Skeletal muscle tissue (tissue), 4 donors: ENCODE results near the gene FXN. TPM values are rescaled to one million over a fixed set of nuclear protein-coding genes. Genes with fewer than 3 reads are reported as not detected.
"Not testable (repeated sequence)": the region's sequence is repeated elsewhere in the genome, so short reads cannot be mapped to it uniquely, and the experiment has no call there.

Experiments
- H3K27ac ChIP-seq: one replicate; pipeline ENCODE4 v1.7.0; 2013; ENCODE audit warnings: mild to moderate bottlenecking, low read depth, low read length, inconsistent platforms
- H3K27me3 ChIP-seq, 3 donors: one replicate each; pipeline ENCODE4 v1.7.0; 2013; ENCODE audit warnings: low read length in 3 of 3; ENCODE audit not compliant: control insufficient read depth in 3 of 3, insufficient read depth in 3 of 3
- H3K36me3 ChIP-seq, 3 donors: one replicate each; pipeline ENCODE4 v1.7.0; 2013; ENCODE audit warnings: low read length in 3 of 3; ENCODE audit not compliant: control insufficient read depth in 3 of 3, insufficient read depth in 3 of 3
- H3K4me1 ChIP-seq, 3 donors: one replicate each; pipeline ENCODE4 v1.7.0; 2013; ENCODE audit warnings: low read length in 3 of 3, mild to moderate bottlenecking in 3 of 3; ENCODE audit not compliant: control insufficient read depth in 3 of 3, insufficient read depth in 3 of 3
- H3K4me3 ChIP-seq, 3 donors: one replicate each; pipeline ENCODE4 v1.7.0; 2013; ENCODE audit warnings: low read length in 3 of 3
- H3K9ac ChIP-seq, 3 donors: one replicate each; pipeline ENCODE4 v1.7.0; 2013; ENCODE audit warnings: low read length in 3 of 3, mild to moderate bottlenecking in 3 of 3, moderate library complexity in 2 of 3, low read depth in 1 of 3
- H3K9me3 ChIP-seq, 3 donors: one replicate each; pipeline ENCODE4 v1.7.0; 2013; ENCODE audit warnings: low read length in 3 of 3; ENCODE audit not compliant: control insufficient read depth in 3 of 3
- total RNA-seq: library from RNA; depleted of rRNA; stranded (reverse); fragments of >200 nt; gene quantifications from one replicate; pipeline ENCODE4 v1.2.3, GENCODE V29; 2014
- donor health status: Osteomylitis.

FXN gene
- total RNA-seq, 1 donor from 2014 or later = 3.7 TPM

- not testable (repeated sequence) for H3K4me3 ChIP-seq, H3K36me3 ChIP-seq, H3K27ac ChIP-seq, H3K9me3 ChIP-seq, H3K4me1 ChIP-seq, H3K9ac ChIP-seq, H3K27me3 ChIP-seq
These were observed 73.2 kb downstream of the FXN start for GRCh38 chr9:69108706-69109105.

DNA sequence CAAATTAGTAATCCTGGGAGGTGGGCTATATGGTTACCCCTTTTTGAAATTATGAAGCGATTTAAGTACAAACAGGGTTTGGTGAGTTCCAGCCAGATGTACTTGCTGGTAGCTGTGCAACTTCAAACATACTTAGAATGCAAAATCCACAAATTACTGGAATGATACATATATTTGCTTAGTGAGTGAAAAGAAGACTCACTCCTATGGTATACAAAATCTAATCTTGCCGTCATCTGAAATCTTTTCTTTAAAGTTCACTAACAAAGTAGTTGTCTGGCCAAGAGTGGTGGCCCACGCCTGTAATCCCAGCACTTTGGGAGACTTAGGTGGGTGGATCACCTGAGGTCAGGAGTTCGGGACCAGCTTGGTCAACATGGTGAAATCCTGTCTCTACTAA lies 73.6 kb downstream of the FXN start:
- Histone ChIP-seq H3K4me3 (no peak overlapping the region), H3K9me3 (no peaks in the 10 kb centered on the region), H3K36me3 (no peaks in the 10 kb centered on the region), H3K4me1 (no peaks in the 10 kb centered on the region), H3K9ac (no peak overlapping the region), H3K27me3 (no peaks in the 10 kb centered on the region), H3K27ac (no peak overlapping the region)

GRCh38 chr9:69112646-69113045 lies 77.1 kb downstream of the FXN start:
- H3K9ac ChIP-seq, H3K27ac ChIP-seq, H3K4me3 ChIP-seq, H3K4me1 ChIP-seq, H3K27me3 ChIP-seq, H3K36me3 ChIP-seq, H3K9me3 ChIP-seq: not testable (repeated sequence)

- Histone ChIP-seq H3K9ac (no peak overlapping the region), H3K4me3 (no peak overlapping the region), H3K36me3 (no peaks in the 10 kb centered on the region), H3K27ac (no peak overlapping the region), H3K27me3 (no peaks in the 10 kb centered on the region), H3K4me1 (peaks cover 0 to 2% (median 2%) of the 10 kb centered on the region in 3 donors), H3K9me3 (no peaks in the 10 kb centered on the region)
These were observed 80.1 kb downstream of the FXN start for GRCh38 chr9:69115621-69116020.

- Histone ChIP-seq H3K9me3 (no peaks in the 10 kb centered on the region), H3K27me3 (no peaks in the 10 kb centered on the region), H3K4me3 (no peak overlapping the region), H3K9ac (no peak overlapping the region), H3K27ac (no peak overlapping the region), H3K36me3 (no peaks in the 10 kb centered on the region), H3K4me1 (peaks cover 9 to 13% (median 13%) of the 10 kb centered on the region in 3 donors)
These were observed 83.1 kb downstream of the FXN start for GRCh38 chr9:69118656-69119055.

DNA sequence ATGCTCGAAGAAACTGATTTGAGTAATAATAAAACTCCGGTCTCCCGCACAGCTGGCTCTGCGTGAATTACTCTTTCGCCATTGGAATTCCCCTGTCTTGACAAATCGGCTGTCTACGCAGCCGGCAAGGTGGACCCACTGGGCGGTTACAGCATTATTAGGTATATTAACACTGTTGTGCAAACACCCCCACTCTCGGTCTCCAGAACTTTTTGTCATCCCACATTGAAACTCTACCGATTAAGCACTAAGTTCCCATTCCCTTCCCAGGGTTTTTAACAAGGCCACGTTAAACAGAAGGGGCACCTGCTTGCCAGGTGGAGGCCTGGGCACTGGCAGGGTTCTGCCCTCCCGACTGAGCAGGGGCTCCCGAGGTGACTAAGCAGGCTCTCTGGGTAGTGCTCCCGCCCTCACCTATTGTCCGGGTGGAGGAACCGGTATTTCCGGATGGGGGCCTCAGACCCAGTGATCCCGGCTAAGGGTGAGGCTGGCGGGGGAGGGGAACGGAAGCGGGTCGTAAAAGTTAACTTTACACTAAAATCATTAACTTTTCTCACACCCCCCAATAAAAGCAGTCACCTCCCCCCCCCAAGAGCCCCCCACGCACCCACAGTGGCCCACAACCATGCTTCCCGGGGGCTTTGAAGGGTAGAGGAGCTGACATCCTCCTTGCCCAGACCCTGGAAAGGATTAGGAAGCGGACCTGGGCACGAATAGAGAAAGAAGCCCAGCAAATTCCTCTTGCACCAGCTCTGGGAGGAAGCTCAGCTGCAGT lies 85.0 kb downstream of the FXN start:
- Histone ChIP-seq H3K9me3 (no peaks in the 10 kb centered on the region), H3K9ac (peak overlapping the region; percentile 38 to 68 (median 63)), H3K36me3 (no peaks in the 10 kb centered on the region), H3K27me3 (no peaks in the 10 kb centered on the region), H3K4me3 (peak overlapping the region; percentile 61 to 90 (median 85)), H3K4me1 (peaks cover 9 to 13% (median 13%) of the 10 kb centered on the region in 3 donors), H3K27ac (no peak overlapping the region)

- no peaks in the 10 kb centered on the region for H3K9me3 ChIP-seq
- no peaks in the 10 kb centered on the region for H3K36me3 ChIP-seq
- H3K27me3 ChIP-seq = no peaks in the 10 kb centered on the region
- peak overlapping the region; percentile 85 to 90 (median 85) for H3K4me3 ChIP-seq
- peak overlapping the region; percentile 65 to 83 (median 80) for H3K9ac ChIP-seq
- peaks cover 9 to 13% (median 13%) of the 10 kb centered on the region in 3 donors for H3K4me1 ChIP-seq
- peak overlapping the region; percentile 9 for H3K27ac ChIP-seq
These were observed 85.9 kb downstream of the FXN start for GRCh38 chr9:69121155-69122081.

DNA sequence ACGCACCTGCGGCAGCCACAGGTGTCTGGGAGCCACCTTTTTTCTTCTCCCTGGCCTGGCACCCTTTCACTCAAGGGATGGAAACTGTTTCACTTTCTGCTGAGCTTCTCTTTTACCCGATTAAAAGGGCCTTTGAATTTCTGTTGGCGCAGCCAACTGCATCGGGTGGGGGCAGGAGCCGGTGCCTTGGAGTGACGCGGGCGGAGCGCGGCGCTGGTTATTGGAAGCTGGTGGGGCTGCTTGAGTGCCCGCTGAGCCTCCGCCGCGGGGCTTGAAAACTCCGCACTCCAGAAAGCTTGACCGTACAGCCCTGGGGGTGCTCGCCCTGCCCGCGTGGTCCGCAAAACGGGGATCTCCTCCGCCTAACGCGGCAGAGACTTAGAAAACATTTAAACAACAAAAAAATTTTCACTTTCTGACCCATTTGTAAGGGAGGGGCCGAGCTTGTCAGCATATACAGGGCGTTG lies 86.6 kb downstream of the FXN start:
- peak overlapping the region; percentile 9 for H3K27ac ChIP-seq
- H3K9ac ChIP-seq = peak overlapping the region; percentile 65 to 83 (median 80)
- no peaks in the 10 kb centered on the region for H3K27me3 ChIP-seq
- no peaks in the 10 kb centered on the region for H3K9me3 ChIP-seq
- H3K36me3 ChIP-seq = no peaks in the 10 kb centered on the region
- H3K4me1 ChIP-seq = peaks cover 9 to 13% (median 13%) of the 10 kb centered on the region in 3 donors
- H3K4me3 ChIP-seq = peak overlapping the region; percentile 85 to 90 (median 85)

- no peaks in the 10 kb centered on the region for H3K9me3 ChIP-seq
- peaks cover 9 to 13% (median 13%) of the 10 kb centered on the region in 3 donors for H3K4me1 ChIP-seq
- no peaks in the 10 kb centered on the region for H3K36me3 ChIP-seq
- H3K9ac ChIP-seq = peak overlapping the region; percentile 65 to 83 (median 80)
- peak overlapping the region; percentile 9 for H3K27ac ChIP-seq
- H3K4me3 ChIP-seq = peak overlapping the region; percentile 85 to 90 (median 85)
- no peaks in the 10 kb centered on the region for H3K27me3 ChIP-seq
These were observed 87.1 kb downstream of the FXN start for GRCh38 chr9:69122549-69123141.
